ENCODE results near the gene PANK4.
"Not testable (repeated sequence)": the region's sequence is repeated elsewhere in the genome, so short reads cannot be mapped to it uniquely, and the experiment has no call there.

PANK4 gene

GRCh38 chr1:2525920-2526823 is at the start of gene PANK4:
Gene PANK4 (minus strand): TSS chr1:2526596. CDS start chr1:2526587, 9 bp downstream.
- peak within 1 kb of the TSS; percentile 93 for H3K27ac Mint-ChIP-seq
- peaks cover 50% of the 10 kb centered on the region for H3K4me1 Mint-ChIP-seq (ENCODE audit: low read depth)
- H3K27me3 Mint-ChIP-seq = peaks cover 5% of the 10 kb centered on the region
- peak within 1 kb of the TSS; percentile 85 for H3K4me3 Mint-ChIP-seq
- peaks cover under 1% of the 10 kb centered on the region for H3K36me3 Mint-ChIP-seq (ENCODE audit: low read depth)
- H3K9me3 Mint-ChIP-seq = no peaks in the 10 kb centered on the region

DNA sequence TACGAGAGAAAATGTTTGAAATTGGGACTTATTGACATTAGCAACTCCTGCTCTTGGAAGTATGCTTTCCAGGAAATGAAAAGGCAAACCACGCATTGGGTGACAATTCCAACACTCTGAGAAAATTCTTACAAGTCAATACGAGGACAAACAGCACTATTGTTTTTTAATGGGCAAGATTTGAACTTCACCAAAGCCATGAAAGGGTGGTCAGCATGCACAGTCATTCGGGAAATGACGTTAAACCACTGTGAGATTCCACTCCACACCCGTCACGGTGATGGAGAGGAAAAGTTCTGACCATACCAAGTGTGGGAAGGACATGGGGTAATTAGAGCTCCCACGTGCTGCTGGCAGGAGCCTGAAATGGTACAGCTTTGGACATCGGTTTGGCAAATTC is 48.0 kb upstream of the PANK4 start:
- Mint-ChIP-seq H3K36me3 (ENCODE audit: low read depth) (peaks cover 4% of the 10 kb centered on the region), H3K27ac (no peak overlapping the region), H3K4me1 (ENCODE audit: low read depth) (peaks cover 45% of the 10 kb centered on the region), H3K9me3 (peaks cover 5% of the 10 kb centered on the region), H3K27me3 (no peaks in the 10 kb centered on the region), H3K4me3 (no peak overlapping the region)

DNA sequence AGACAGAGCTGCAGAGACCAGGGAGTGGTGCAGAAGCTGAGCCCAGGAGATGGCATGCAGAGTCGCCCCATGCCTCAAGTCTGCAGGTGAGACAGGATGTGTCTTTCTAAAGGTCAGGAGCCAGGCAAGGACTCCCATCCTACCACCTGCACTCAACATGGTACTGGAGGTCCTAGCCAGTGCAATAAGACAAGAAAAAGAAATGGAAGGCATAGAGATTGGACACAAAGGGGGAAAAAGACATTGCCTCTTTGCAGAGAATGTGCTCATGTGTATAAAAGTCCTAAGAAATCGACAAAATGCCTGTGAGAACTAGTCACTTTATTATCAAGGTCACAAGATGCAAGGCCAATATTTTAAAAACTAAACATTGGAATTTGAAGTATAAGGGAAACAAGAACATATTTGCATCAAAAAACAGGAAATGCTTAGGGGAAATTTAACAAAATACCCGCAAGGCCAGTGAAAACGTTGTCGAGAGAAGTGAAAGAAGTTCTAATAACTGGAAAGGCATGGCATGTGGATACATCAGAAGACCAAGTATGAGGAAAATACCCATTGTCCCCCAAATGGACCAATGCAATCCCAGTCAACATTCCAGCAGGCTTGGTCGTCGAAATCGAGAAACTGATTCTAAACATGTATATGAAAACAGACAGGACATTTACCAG is 47.0 kb upstream of the PANK4 start:
- Mint-ChIP-seq H3K27ac (no peak overlapping the region), H3K36me3 (ENCODE audit: low read depth) (peaks cover 4% of the 10 kb centered on the region), H3K27me3 (no peaks in the 10 kb centered on the region), H3K4me3 (no peak overlapping the region), H3K4me1 (ENCODE audit: low read depth) (peaks cover 35% of the 10 kb centered on the region), H3K9me3 (peaks cover 5% of the 10 kb centered on the region)

DNA sequence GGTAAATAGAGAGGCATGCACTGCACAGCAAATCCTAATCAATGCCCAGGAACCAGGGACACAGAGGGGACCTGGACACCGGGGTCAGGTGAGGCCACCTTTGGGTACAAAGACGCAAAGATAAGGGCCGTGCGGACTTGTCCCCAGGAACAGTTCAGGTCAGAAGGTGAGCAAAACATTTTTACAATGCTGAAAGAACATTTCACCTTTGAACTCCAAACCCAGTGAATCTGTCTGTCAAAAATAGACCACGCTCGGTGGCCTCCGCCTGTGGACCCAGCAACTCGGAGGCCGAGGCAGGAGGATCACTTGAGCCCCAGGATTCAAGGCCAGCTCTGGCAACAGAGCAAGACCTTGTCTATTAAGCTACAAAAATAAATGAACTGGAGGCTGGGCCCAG is 45.0 kb upstream of the PANK4 start:
- H3K27ac Mint-ChIP-seq = no peak overlapping the region
- H3K27me3 Mint-ChIP-seq = no peaks in the 10 kb centered on the region
- H3K4me1 Mint-ChIP-seq (ENCODE audit: low read depth) = peaks cover 18% of the 10 kb centered on the region
- H3K9me3 Mint-ChIP-seq = peaks cover 5% of the 10 kb centered on the region
- no peak overlapping the region for H3K4me3 Mint-ChIP-seq
- H3K36me3 Mint-ChIP-seq (ENCODE audit: low read depth) = peaks cover 4% of the 10 kb centered on the region

DNA sequence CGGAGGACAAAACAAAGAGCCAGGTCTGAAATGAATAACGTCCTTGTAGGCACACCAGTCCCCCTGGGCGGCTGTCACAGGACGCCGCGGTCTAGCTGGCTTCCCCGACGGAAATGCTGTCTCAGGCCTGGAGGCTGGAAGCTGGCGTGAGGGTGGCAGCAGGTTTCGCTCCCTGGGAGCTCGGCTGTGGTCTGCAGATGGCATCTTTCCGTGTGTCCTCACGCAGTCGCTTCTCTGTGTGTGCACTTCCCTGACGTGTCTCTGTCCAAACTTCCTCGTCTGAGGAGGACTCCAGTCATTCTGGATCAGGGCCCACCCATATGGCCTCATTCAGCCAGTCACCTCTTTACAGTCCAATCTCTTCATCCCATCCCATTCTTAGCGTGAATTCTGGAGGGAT is 43.9 kb upstream of the PANK4 start:
- peaks cover 4% of the 10 kb centered on the region for H3K36me3 Mint-ChIP-seq (ENCODE audit: low read depth)
- no peaks in the 10 kb centered on the region for H3K27me3 Mint-ChIP-seq
- no peak overlapping the region for H3K27ac Mint-ChIP-seq
- H3K4me3 Mint-ChIP-seq = no peak overlapping the region
- peaks cover 12% of the 10 kb centered on the region for H3K4me1 Mint-ChIP-seq (ENCODE audit: low read depth)
- H3K9me3 Mint-ChIP-seq = peaks cover 5% of the 10 kb centered on the region

GRCh38 chr1:2569703-2570102 is 43.3 kb upstream of the PANK4 start:
- not testable (repeated sequence) for H3K36me3 Mint-ChIP-seq (ENCODE audit: low read depth); H3K4me1 Mint-ChIP-seq (ENCODE audit: low read depth); H3K27me3 Mint-ChIP-seq; H3K9me3 Mint-ChIP-seq; H3K4me3 Mint-ChIP-seq; H3K27ac Mint-ChIP-seq

- Mint-ChIP-seq H3K4me3 (no peak overlapping the region), H3K4me1 (ENCODE audit: low read depth) (peaks cover 5% of the 10 kb centered on the region), H3K27me3 (no peaks in the 10 kb centered on the region), H3K27ac (no peak overlapping the region), H3K9me3 (peaks cover 5% of the 10 kb centered on the region), H3K36me3 (ENCODE audit: low read depth) (peaks cover 4% of the 10 kb centered on the region)
Measured at GRCh38 chr1:2569060-2569459, 42.7 kb upstream of the PANK4 start.

DNA sequence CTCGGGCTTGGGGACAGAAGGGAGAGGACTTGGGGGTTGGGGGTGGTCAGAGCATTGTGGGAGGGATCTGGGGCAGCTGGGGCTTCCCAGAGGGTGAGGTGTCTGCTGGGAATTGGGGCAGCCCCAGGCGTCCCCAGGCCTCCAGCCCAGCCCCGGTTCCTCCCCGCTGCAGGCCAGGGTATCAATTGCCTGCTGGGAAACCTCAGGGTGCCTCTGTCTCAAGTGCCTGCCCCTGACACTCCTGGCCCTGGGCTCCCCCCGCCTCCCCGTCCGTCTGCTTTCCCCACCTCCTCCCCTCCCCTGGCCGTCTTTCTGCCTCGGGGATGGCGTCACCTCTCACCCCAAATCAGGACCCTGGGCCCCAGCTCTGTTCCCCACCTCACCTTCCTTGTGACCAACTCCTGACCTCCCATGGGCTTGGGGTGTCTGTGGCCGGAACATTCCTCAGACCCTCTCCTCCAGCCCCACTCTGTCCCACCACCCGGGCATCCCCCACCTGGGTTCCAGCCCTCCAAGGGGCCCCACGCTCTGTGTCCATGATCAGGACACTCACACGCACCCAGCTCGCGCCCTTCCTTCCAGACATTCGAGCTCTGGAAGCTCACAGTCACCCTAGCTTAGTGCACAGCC is 41.9 kb upstream of the PANK4 start:
- not testable (repeated sequence) for H3K36me3 Mint-ChIP-seq (ENCODE audit: low read depth); H3K4me3 Mint-ChIP-seq; H3K9me3 Mint-ChIP-seq; H3K27me3 Mint-ChIP-seq; H3K27ac Mint-ChIP-seq; H3K4me1 Mint-ChIP-seq (ENCODE audit: low read depth)

DNA sequence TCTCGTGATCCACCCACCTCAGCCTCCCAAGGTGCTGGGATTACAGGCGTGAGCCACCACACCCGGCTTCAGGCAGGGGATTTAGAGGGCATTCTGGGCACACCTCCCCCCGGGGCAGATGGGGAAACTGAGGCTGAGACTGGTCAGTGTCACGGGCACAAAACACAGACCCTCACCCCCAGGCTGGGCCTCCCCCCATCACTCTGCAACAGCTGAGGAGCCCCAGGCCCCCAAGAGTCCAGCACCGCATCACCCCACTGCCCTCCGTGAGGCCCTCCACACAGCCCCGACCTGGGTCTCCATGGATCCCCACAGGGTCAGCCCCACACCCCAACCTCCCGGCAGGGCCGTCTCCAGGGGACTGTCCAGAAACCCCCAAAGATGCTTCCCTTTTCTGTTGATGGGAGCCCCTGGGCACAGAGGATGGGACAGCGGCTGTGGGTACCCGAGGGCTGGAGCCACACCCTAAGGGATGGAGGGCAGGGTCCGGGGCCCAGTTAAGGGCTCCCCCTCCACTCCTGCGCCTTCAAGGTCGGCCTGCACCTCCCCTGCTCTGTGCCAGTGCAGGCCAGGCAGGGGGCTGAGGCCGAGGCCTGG is 40.8 kb upstream of the PANK4 start:
- H3K4me3 Mint-ChIP-seq = no peak overlapping the region
- no peaks in the 10 kb centered on the region for H3K9me3 Mint-ChIP-seq
- no peak overlapping the region for H3K27ac Mint-ChIP-seq

DNA sequence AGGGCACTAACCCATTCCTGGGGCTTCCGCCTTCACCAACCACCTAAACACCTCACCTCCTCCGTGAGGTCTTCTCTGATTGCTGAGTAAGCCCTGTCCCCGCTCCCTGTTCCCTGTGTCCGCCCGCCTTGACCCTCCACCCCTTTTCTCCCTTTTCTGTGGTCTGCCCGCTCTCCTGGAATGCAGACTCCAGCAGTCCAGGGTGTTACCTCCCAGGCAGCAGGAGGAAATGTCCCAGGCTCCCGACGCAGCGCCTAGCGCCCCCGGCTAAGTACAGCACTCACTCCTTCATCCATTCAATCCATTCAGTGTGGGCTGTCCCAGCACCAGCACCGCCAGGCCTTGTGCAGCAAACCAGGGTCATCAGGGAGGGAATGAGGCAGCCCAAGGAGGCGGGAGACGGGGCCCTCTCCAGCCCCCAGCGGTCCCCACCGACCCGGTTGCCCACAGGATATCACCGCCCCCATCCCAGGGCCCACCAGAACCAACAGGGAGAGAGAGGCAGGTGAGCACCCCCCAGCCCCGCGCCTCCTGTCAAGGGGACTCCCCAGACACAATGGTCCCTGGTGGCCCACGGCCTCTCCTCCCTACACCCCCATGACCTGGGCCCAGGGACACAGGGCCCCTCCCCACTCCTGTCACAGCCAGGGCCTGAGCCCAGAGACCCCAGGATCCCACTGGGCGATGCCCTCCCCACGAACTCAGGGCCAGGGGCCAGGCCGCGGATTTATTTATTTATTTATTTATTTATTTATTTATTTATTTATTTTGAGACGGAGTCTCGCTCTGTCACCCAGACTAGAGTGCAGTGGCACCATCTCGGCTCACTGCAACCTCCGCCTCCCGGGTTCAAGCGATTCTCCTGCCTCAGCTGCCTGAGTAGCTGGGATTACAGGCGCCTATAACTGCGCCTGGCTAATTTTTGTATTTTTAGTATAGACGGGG is 40.0 kb upstream of the PANK4 start:
- Mint-ChIP-seq H3K36me3 (ENCODE audit: low read depth) (peaks cover 5% of the 10 kb centered on the region), H3K4me1 (ENCODE audit: low read depth) (peaks cover under 1% of the 10 kb centered on the region), H3K9me3 (no peaks in the 10 kb centered on the region), H3K4me3 (no peak overlapping the region), H3K27me3 (no peaks in the 10 kb centered on the region), H3K27ac (no peak overlapping the region)

More for the DNA sequence above, 40.8 kb upstream of the PANK4 start:
- peaks cover 4% of the 10 kb centered on the region for H3K36me3 Mint-ChIP-seq (ENCODE audit: low read depth)
- no peaks in the 10 kb centered on the region for H3K4me1 Mint-ChIP-seq (ENCODE audit: low read depth)
- no peaks in the 10 kb centered on the region for H3K27me3 Mint-ChIP-seq

- Mint-ChIP-seq H3K27ac (no peak overlapping the region), H3K4me1 (ENCODE audit: low read depth) (peaks cover 5% of the 10 kb centered on the region), H3K4me3 (no peak overlapping the region), H3K36me3 (ENCODE audit: low read depth) (peaks cover 6% of the 10 kb centered on the region), H3K9me3 (no peaks in the 10 kb centered on the region), H3K27me3 (no peaks in the 10 kb centered on the region)
Measured at GRCh38 chr1:2564815-2565374, 38.5 kb upstream of the PANK4 start.

GRCh38 chr1:2564006-2564814 is 37.8 kb upstream of the PANK4 start:
- H3K27ac Mint-ChIP-seq = no peak overlapping the region
- peaks cover 5% of the 10 kb centered on the region for H3K4me1 Mint-ChIP-seq (ENCODE audit: low read depth)
- H3K36me3 Mint-ChIP-seq (ENCODE audit: low read depth) = peaks cover 6% of the 10 kb centered on the region
- H3K9me3 Mint-ChIP-seq = no peaks in the 10 kb centered on the region
- no peaks in the 10 kb centered on the region for H3K27me3 Mint-ChIP-seq
- H3K4me3 Mint-ChIP-seq = no peak overlapping the region

- Mint-ChIP-seq H3K27me3 (no peaks in the 10 kb centered on the region), H3K9me3 (no peaks in the 10 kb centered on the region), H3K4me1 (ENCODE audit: low read depth) (peaks cover 11% of the 10 kb centered on the region), H3K27ac (no peak overlapping the region), H3K4me3 (no peak overlapping the region), H3K36me3 (ENCODE audit: low read depth) (peaks cover 11% of the 10 kb centered on the region)
Measured at GRCh38 chr1:2563205-2563604, 36.8 kb upstream of the PANK4 start.

Data from stimulated activated naive CD8-positive, alpha-beta T cell treated with anti-CD3 and anti-CD28 coated beads, Interleukin-15, Interleukin-2, amounts not matched to agents 100 ng/mL and 50 ng/mL, for 24 hours (primary cell).